K562 (cell line): ENCODE measurements around the gene TMEM176B. TPM values are rescaled to one million over a fixed set of nuclear protein-coding genes. Genes with fewer than 3 reads are reported as not detected.
A peak's percentile ranks its signal among the peaks of the same experiment; 100 is the strongest.

Experiments
- ATAC-seq: fragments of 200-7000 bp; cut with Tn5 transposase; 3 replicates; pipeline ENCODE4 v1.9.1; 2020; ENCODE audit warnings: moderate library complexity
- BruUV-seq: library from RNA; stranded (reverse); fragments of 400-500 nt; replicated peaks from 2 replicates; lab custom pipeline; 2021; lab: Mats Ljungman, UMichigan
- CTCF ChIA-PET: fragments of 300-600 bp; formaldehyde crosslinking; extraction: SDS; loops from one replicate; lab custom pipeline; 2021; ENCODE audit warnings: low intra/inter-chr PET ratio; lab: Yijun Ruan, JAX
- POLR2A ChIA-PET: fragments of 300-600, 350-650 bp; sonication (Branson Sonifier 250); formaldehyde crosslinking; extraction: SDS; loops from one replicate; lab custom pipeline; 2021; ENCODE audit warnings: antibody characterized with exemption, inconsistent platforms; lab: Yijun Ruan, JAX
- DNase-seq, 4 experiments: peaks; one replicate each; pipeline versions ENCODE4 v3.0.0 to v3.0.0-alpha.2; 2011 to 2018; ENCODE audit warnings: low spot score in 3 of 4, mixed read lengths in 3 of 4; ENCODE audit errors: extremely low read depth in 1 of 4
- FAIRE-seq: peaks from 2 replicates; lab custom pipeline; 2011; peaks lifted over from hg19 to GRCh38; lab: Jason Lieb, UNC
- H2AFZ ChIP-seq: 2 replicates; pipeline ENCODE4 v1.6.0; 2011; ENCODE audit warnings: low read depth, low read length, control low read depth, inconsistent platforms
- H3K27ac ChIP-seq: fragments of 200-600 bp; 3 replicates; pipeline ENCODE4 v1.8.0; 2011; ENCODE audit warnings: low read depth, mild to moderate bottlenecking, control low read depth, inconsistent platforms, low read length, moderate library complexity, mixed read lengths; ENCODE audit errors: extremely low read depth
- H3K27me3 ChIP-seq, 2 experiments: fragments of 300-600 bp in 1 of 2; 2 replicates in 1 of 2; 3 replicates in 1 of 2; pipeline versions ENCODE4 v1.6.0 to v1.8.0; 2011; ENCODE audit warnings: inconsistent platforms in 2 of 2, low read length in 2 of 2, mild to moderate bottlenecking in 1 of 2, mixed read lengths in 1 of 2, moderate library complexity in 1 of 2; ENCODE audit not compliant: control insufficient read depth in 2 of 2, insufficient read depth in 2 of 2
- H3K36me3 ChIP-seq: fragments of 300-600 bp; 3 replicates; pipeline ENCODE4 v1.8.0; 2011; ENCODE audit warnings: mild to moderate bottlenecking, low read length, inconsistent platforms; ENCODE audit not compliant: control insufficient read depth, insufficient read depth
- H3K4me1 ChIP-seq, 2 experiments: fragments of 200-600 bp in 1 of 2; replicated peaks in 1 of 2; 2 replicates in 1 of 2; 3 replicates in 1 of 2; pipeline versions ENCODE4 v1.5.1 to v1.8.0; 2011; ENCODE audit warnings: inconsistent platforms in 2 of 2, low read length in 2 of 2, mild to moderate bottlenecking in 1 of 2, mixed read lengths in 1 of 2, moderate library complexity in 1 of 2; ENCODE audit not compliant: control insufficient read depth in 2 of 2, insufficient read depth in 2 of 2
- H3K4me2 ChIP-seq: 2 replicates; pipeline ENCODE4 v1.6.1; 2011; ENCODE audit warnings: low read length, control low read depth, inconsistent platforms, mixed read lengths; ENCODE audit not compliant: insufficient read depth
- H3K4me3 ChIP-seq: fragments of 200-600 bp; sonication (generic), shearing (Covaris generic); 2 replicates; pipeline ENCODE4 v1.5.1; 2016; ENCODE audit warnings: control low read depth, inconsistent platforms
- H3K79me2 ChIP-seq: fragments of 200-600 bp; 3 replicates; pipeline ENCODE4 v1.8.0; 2011; ENCODE audit warnings: low read length, inconsistent platforms; ENCODE audit not compliant: control insufficient read depth, insufficient read depth
- H3K9ac ChIP-seq, 2 experiments: 2 replicates each; pipeline versions ENCODE4 v1.6.0 to v1.6.1; 2011; ENCODE audit warnings: low read depth in 2 of 2, low read length in 2 of 2, control low read depth in 1 of 2, inconsistent platforms in 1 of 2, mild to moderate bottlenecking in 1 of 2, mixed read lengths in 1 of 2; ENCODE audit not compliant: insufficient read depth in 1 of 2
- H3K9me1 ChIP-seq: one replicate; pipeline ENCODE4 v1.6.0; 2011; ENCODE audit warnings: inconsistent platforms, mild to moderate bottlenecking, low read length, moderate library complexity; ENCODE audit not compliant: control insufficient read depth, insufficient read depth
- H3K9me3 ChIP-seq: replicated peaks from 2 replicates; pipeline ENCODE4 v1.5.1; 2011; ENCODE audit warnings: low read depth, low read length, inconsistent platforms; ENCODE audit not compliant: control insufficient read depth, insufficient read depth
- H4K20me1 ChIP-seq: replicated peaks from 2 replicates; pipeline ENCODE4 v1.6.1; 2011; ENCODE audit warnings: low read length, inconsistent platforms, mixed read lengths; ENCODE audit not compliant: control insufficient read depth, insufficient read depth
- POLR2B ChIP-seq: fragments of 450-650 bp; IDR thresholded peaks from 2 replicates; pipeline ENCODE4 v1.6.1; 2018; ENCODE audit warnings: low read depth; ENCODE audit not compliant: partially characterized antibody
- WGBS: fragments of 100-300 bp; shearing (Covaris generic); methylation state at CpG from one replicate; pipeline ENCODE4 v1.1.6; 2016; ENCODE audit warnings: low coverage, mixed read lengths; ENCODE audit not compliant: insufficient coverage; ENCODE audit errors: missing lambda C conversion rate; 5-methylcytosine and 5-hydroxymethylcytosine counted together
- in situ Hi-C: fragments of 300-500 bp; cut with MboI; formaldehyde crosslinking; loops from 4 replicates; pipeline ENCODE4 v1.15.0; 2018; ENCODE audit warnings: inconsistent platforms, mixed read lengths
- intact Hi-C: fragments of 100-400 bp; cut with micrococcal nuclease; formaldehyde crosslinking; loops from 2 replicates; pipeline ENCODE4 v1.14.2; 2022
- polyA plus RNA-seq, 8 experiments: library from polyadenylated mRNA; depleted of rRNA in 4 of 8; stranded (reverse) in 5 of 8; unstranded in 3 of 8; fragments of >200 nt; fragmentation: Nextera tagmentation in 2 of 8; fragmentation: Illumina TruSeq in 1 of 8; extraction: Ambion mirVana in 2 of 8; extraction: Trizol in 1 of 8; gene quantifications; 2 replicates each; pipeline versions ENCODE4 v1.2.1 to v1.2.3, GENCODE V29; 2011 to 2014; ENCODE audit warnings: inconsistent platforms in 1 of 8, missing spikeins in 1 of 8
- total RNA-seq, 7 experiments: library from RNA; depleted of rRNA in 6 of 7; stranded (reverse); fragments of >200 nt in 6 of 7; fragmentation: Illumina TruSeq in 2 of 7; extraction: Trizol in 2 of 7; gene quantifications; 2 replicates each; pipeline versions ENCODE4 v1.2.1 to v1.2.3, GENCODE V29; 2011 to 2021; ENCODE audit warnings: low replicate concordance in 1 of 7
- TF ChIP-seq, protein P1 (sequence below), 2 experiments: IDR thresholded peaks; 2 replicates each; pipeline ENCODE4 v1.6.1; 2011; ENCODE audit warnings: borderline replicate concordance in 1 of 2, control low read depth in 1 of 2, low read depth in 1 of 2, low read length in 1 of 2, mild to moderate bottlenecking in 1 of 2, mixed read lengths in 1 of 2, moderate library complexity in 1 of 2; ENCODE audit not compliant: insufficient read depth in 1 of 2, insufficient read length in 1 of 2, poor library complexity in 1 of 2, severe bottlenecking in 1 of 2; ENCODE audit errors: extremely low read depth in 1 of 2

TMEM176B gene
- total and polyA plus RNA-seq, 9 of the 15 experiments (the other 6 are each of a cell fraction or from before 2014, with no cell fraction given) = 0.19 to 0.60 TPM; not detected in 7

DNA sequence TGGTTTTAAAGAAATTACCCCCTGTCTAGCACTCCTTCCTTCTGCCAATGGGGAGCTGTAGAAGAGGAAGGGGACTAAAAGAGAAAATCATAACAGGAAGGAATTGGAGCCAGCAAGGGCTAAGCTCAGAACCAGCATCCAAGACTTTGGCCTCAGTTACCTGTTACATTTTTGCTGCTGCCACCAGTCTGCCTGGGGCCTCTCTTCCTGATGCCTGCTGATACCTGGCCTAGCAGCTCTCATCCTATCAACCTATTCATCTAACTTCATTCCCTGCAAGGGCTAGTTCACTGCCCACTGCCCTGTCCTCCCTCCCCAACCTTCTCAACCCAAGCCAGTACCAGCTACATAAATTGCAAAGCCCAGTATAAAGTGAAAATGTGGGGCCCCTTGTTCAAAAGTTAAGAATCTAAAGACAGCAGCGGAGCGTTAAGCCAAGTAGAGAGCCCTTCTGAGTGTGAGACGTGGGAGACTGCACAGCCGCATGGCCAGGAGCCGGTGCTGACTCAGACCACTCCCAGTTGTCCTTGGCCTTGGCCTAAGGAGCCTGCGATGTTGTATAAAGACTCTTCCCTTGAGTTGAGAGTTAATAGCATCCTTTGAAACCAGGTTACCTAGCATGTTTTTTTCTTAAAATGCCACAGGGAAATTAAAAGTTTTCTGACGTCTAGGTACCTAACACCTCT, 38.9 kb upstream of the TMEM176B start:
- POLR2A ChIA-PET = interaction anchor here (0.5 to 0.8 kb wide), 4 partner anchors 15 to 1094 kb away, joined by 3 to 4 read pairs (median 3); no protein-coding TSS in a partner anchor
- WGBS = 1% methylated on average over 7 of the region's 7 CpGs
- CTCF ChIA-PET = no interaction called here

More for the DNA sequence above, 38.9 kb upstream of the TMEM176B start:
- FAIRE-seq = no peak
- peak in 1 of 4 experiments; percentile 16 for DNase-seq
- peaks cover 36 to 57% of the 10 kb centered on the region in 2 experiments; a peak in 4 of 5 replicates for H3K27me3 ChIP-seq
- H3K36me3 ChIP-seq = no peaks in the 10 kb centered on the region
- intact Hi-C loops = no loop called here
- H4K20me1 ChIP-seq = no peaks in the 10 kb centered on the region
- H3K4me3 ChIP-seq = no peak overlapping the region
- no peaks in the 10 kb centered on the region for H3K79me2 ChIP-seq
- no peak overlapping the region for H3K27ac ChIP-seq
- in situ Hi-C loops = no loop called here
- no peaks in the 10 kb centered on the region for H3K4me1 ChIP-seq
- no peak overlapping the region; a peak in 1 of 4 replicates for H3K9ac ChIP-seq
- BruUV-seq = no TSS peak
- H3K9me3 ChIP-seq = no peaks in the 10 kb centered on the region
- H3K4me2 ChIP-seq = no peak overlapping the region
- no peaks in the 10 kb centered on the region for H3K9me1 ChIP-seq
- ATAC-seq = peak; percentile 68; the same call in 2 of the 3 replicates
- H2AFZ ChIP-seq = no peak overlapping the region
- no peak for TF ChIP-seq POLR2B
- TF ChIP-seq, protein P1, sequence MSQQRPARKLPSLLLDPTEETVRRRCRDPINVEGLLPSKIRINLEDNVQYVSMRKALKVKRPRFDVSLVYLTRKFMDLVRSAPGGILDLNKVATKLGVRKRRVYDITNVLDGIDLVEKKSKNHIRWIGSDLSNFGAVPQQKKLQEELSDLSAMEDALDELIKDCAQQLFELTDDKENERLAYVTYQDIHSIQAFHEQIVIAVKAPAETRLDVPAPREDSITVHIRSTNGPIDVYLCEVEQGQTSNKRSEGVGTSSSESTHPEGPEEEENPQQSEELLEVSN (IDR thresholded peaks at IDR 0.05; ENCODE audit: borderline replicate concordance in 1 of 2, extremely low read depth in 1 of 2, insufficient read depth in 1 of 2, insufficient read length in 1 of 2, low read depth in 1 of 2, low read length in 1 of 2, poor library complexity in 1 of 2, severe bottlenecking in 1 of 2) = peak in 1 of 2 experiments; percentile 8
- TF ChIP-seq, all 486 proteins: peak for 1
